Kasumi-1 (cell line): ENCODE data around the gene DOHH.

Experiments used
- DNase-seq, 2 experiments: peaks; one replicate each; lab custom pipeline; 2025; lab: John Stamatoyannopoulos, UW

Gene DOHH

GRCh38 chr19:3503036-3503572 is 2.6 kb upstream of the DOHH start:
- DNase-seq, result no peak

- no peak for DNase-seq
Observed at GRCh38 chr19:3501780-3502179, 1.3 kb upstream of the DOHH start.

DNA sequence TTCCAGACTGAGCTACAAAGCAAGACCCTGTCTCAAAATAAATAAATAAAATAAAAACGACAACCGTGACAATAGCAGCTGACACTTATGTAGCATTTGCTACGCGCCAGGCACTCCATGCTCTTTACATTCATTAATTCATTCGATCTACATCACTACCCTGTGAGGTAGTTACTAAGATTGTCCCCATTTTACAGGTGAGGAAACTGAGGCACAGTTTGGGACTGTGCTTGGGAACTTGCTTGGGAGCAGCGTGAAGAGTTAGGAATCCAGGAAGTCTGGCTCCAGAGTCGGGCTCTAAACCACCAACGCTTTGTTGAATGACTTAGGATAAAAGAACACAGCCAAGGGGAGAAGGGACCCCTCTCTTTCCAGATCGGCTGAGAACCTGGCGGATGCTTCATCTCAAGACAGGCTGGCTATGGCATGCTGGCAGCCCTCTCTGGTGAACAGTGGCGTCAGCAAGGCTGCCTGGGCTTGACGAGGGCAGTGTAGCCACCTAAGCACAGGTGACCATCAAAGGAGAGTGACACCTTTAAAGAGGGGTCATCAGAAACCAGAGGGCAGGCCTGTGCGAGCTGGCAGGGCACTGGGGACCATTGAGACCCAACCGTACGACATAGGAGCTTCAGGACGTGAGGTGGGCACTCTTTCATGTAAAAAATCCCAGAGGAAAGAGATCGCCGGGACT is 591 bp downstream of the DOHH start:
- DNase-seq, result no peak

GRCh38 chr19:3497757-3498520 is 2.5 kb downstream of the DOHH start:
- DNase-seq, result no peak

DNA sequence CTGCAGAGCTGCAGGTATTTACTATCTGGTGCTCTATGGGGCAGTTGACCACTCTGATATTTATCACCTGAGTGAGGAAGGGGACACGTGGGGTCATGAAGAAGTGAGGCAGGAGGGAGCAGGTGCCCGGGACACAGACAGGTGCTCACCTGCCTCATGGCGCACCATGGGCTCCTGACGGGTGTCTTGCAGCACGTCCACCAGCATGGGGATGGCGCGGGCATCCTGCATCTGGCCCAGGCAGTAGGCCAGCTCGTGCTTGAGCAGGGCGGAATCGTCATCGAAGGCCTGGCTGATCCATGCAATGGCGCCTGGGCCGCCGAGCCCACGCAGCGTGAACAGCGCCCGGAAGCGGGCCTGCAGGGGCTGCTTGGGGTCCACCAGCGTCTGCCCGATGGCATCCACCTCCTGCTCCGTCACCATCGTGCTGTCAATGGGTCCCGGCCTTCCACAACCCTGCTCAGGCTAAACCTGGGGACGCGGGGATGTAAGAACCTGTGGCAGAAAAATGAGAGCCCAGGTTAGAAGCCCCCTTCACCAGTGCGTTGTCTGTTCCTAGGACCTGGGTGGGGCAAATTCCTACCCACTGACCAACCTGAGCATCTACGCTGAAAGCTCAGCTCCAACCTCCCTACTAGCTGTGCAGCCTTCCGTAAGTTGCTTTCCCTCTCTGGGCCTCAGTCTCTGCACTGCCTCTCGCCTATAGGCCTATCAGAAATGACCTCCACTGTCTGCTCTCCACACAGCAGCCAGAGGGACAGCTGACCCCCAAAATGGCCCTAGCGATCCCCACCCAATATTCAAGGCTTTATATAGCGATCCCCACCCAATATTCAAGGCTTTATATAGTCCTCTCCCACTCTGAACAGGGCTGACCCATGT is 3.8 kb downstream of the DOHH start:
- no peak for DNase-seq

DNA sequence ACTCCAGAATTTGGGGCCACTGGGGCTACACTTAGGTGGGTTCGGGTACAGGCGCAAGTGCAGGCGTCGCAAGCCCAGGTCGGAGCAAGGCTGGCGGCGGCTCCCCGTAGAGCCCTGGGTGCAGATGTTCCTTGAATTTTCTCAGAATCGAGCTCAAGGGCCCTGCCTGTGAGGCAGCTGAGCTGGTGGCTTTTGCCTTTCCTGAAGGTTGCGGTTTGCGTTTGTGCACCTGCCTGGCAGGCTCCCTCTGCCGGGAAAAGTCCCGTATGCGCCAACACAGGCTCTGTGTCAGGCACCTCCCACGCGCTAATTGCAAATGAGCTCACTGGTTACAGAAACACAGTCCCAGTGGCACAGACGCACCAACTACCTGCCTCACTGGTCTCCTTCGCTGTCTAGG is 5.9 kb downstream of the DOHH start:
- no peak for DNase-seq

GRCh38 chr19:3494051-3494450 is 6.4 kb downstream of the DOHH start:
- DNase-seq, result no peak

- DNase-seq, result no peak
Observed at GRCh38 chr19:3493651-3494050, 6.8 kb downstream of the DOHH start.

DNA sequence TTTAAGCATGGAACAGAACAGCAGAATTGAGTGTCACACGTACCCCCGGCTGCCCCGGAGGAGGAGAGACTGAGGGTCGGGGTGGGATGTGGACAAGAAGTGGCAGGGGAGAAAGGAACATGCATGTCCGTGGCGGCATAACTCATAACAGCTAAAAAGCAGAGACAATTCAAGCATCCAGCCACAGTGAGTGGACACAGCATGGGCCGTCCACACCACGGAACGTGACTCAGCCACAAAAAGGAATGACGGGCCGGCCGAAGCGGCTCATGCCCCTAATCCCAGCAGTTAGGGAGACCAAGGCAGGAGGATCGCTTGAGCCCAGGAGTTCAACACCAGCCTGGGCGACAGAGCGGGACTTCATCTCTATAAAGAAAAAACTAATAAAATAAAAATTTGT is 7.6 kb downstream of the DOHH start:
- no peak for DNase-seq

DNA sequence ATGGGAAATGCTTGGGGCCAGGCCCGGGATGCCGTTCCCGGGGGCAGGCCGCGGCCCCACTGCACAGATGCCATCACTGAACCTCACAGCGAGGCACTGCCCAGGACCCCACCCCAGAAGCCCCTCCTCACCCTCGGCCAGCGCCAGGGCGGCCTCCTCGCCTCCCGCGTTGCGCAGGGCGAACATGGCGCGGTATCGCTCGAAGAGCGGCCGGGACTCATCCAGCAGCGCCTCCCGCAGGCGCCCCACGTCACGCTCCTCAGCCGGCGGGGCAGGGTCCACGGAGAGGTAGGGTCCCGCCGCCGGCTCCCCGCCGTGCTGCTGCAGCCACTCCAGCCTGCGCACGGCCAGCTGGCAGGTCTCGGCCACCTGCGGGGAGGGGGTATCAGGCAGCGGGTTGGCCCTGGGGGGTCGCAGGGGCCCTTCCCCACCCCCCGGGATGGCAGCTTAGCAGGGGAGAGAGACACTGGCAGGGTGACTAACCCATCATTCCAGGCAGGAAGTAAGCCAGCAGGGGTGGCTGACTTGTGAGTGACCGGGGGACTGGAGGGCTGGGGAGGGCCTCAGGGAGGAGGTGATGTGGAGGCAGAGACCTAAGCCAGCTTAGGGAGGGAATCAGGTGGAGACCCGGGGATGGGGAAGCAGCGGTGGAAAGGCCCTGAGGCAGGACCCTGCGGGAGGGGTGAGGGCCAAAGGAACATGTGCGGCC is 8.2 kb downstream of the DOHH start:
- DNase-seq, result no peak

- DNase-seq, result no peak
Observed at GRCh38 chr19:3491396-3492119, 8.9 kb downstream of the DOHH start.

DNA sequence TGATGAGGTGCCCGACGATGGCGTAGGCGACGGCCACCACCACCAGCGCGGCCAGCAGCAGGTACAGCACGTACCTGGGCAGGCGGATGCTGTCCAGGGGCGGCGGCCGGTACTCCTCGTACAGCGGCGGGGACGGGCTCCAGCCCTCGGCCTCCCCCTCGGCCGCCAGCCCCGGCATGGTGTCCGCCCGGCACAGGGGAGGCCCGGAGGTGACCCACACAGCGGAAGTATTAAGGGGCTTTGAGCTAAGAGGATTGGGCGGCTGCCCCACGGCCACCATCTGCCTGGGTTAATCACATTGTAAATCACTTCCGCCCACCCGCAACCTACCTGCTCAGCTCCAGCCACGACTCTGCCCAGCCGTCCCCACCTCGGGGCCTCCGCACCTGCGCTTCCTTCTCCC is 17.2 kb downstream of the DOHH start, which contains the start of gene SMIM44:
TSS of gene SMIM44 (minus strand) at position 216 of the 403 bp plus-strand sequence. CDS start at position 178, 38 bp downstream.
- DNase-seq, result no peak

- no peak for DNase-seq
Observed at GRCh38 chr19:3482507-3483225, 17.8 kb downstream of the DOHH start.

DNA sequence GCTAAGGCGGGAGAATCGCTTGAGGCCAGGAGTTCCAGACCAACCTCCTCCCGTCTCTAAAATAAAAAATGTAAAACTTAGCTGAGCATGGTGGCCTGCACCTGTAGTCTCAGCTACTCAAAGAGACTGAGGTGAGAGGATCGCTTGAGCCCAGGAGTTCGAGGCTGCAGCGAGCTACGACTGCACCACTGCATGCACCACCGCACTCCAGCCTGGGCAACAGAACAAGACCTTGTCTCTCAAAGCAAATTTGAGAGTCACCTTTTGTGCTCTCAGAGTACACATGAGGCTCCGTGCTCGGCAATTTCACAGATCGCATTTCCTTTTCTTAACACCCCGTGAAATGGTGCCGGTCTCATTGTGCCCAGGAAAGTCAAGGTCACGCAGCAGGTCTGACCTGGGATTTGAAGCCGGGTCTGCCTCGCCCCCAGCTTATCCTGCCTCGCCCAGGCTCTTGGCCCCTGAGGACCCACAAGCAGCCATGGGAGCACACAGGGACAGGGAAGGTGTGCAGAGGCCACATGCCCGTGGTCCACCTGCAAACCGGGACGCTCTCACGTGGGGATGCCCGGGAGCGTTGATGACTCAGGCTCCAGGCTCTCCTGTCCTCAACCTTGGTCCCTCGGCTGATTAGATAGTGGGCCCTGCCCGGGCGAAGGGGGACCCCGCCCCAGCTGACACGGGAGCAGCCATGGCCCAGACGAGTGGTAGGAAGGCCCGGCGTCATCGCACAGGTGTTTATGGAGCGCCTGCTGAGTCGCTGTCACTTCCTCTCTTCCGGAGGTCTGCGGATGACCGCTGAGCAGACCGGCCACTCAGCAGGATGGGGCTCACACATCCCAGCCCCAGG is 19.0 kb downstream of the DOHH start:
- no peak for DNase-seq

DNA sequence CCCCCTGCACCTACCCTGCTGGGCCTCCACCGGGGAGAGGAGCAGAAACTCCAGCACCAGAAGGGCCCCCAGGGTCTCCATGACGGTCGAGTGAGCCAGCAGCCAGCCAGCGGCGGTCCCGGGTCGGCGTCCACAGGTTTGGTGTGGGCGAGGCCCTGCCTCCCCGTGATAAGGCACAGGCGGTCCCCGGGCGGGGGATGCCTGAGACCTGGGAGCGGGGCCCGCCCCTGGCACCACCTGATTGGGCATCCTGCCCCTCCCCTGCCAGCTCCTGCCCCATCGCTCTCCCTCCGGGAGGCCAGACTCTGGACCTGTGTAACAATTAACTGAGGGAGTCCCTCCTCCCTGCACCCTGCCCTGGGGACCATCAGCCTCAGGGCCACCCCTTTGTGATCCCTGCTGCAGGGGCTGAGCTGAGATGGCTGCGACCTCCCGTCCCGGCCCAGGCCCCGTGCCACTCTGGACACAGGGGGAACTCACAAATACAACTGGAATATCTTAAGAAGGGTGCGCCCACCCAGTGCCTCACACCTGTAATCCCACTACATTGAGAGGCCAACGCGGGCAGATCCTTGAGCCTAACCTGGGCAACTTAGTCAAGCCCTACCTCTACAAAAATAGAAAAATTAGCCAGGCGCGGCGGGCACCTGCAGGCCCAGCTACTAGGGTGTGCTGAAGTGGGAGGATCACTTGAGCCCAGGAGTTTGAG is 19.9 kb downstream of the DOHH start, which contains the start of gene SMIM24:
TSS of gene SMIM24 (minus strand) at position 143 of the 709 bp plus-strand sequence. CDS start at position 81, 62 bp downstream.
- no peak for DNase-seq

DNA sequence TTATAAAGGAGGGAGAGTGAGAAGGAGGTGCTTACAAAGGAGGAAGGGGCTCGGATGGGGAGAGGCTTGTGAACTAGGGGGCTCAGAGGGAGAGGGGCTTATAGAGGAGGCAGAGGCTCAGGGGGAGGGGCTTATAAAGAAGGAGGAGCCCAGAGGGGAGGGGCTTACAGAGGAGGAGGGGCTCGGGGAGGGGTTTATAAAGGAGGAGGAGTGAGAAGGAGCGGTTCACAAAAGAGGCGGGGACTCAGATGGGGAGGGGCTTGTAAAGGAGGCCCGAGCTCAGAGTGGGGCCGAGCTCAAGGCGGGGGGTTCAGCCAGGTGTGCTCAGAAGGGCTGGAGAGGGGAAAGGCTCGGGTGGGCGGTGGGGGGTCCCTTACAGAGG is 20.6 kb downstream of the DOHH start:
- DNase-seq, result no peak

DNA sequence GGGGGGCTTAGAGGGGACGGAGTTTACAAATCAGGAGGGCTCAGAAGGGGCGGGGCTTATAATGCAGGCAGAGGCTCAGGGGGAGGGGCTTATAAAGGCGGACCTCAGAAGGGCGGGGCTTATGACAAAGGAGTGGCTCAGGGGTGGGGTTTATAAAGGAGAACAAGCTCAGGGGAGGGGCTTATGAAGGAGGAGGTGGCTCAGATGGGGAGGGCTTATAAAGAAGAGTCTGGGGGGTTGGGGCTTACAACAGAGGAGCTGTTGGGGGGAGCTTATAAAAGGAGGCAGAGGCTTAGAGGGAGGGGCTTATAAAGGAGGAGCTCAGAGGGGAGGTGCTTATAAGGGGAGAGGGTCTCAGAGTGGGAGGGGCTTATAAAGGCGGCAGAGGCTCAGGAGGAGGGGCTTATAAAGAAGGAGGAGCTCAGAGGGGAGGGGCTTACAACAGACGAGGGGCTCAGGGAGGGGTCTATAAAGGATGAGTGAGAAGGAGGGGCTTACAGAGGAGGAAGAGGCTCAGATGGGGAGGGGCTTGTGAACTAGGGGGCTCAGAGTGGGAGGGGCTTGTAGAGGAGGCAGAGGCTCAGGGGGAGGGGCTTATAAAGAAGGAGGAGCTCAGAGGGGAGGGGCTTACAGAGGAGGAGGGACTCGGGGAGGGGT is 21.2 kb downstream of the DOHH start:
- DNase-seq, result peak; percentile 91 to 96
